HEK293T (cell line): ENCODE measurements around the gene DLG1.

Source experiments
- BHLHE40 ChIP-seq: fragments of 450-650 bp; IDR thresholded peaks from 2 replicates; pipeline ENCODE4 v1.6.1; 2016; ENCODE audit warnings: mild to moderate bottlenecking, moderate library complexity, borderline replicate concordance
- CTBP1 ChIP-seq: fragments of 450-650 bp; IDR thresholded peaks from 2 replicates; pipeline ENCODE4 v1.6.1; 2016; ENCODE audit warnings: borderline replicate concordance
- ELF4 ChIP-seq: fragments of 450-650 bp; IDR thresholded peaks from 2 replicates; pipeline ENCODE4 v1.6.1; 2017; ENCODE audit warnings: antibody characterized with exemption
- FOXM1 ChIP-seq: fragments of 450-650 bp; IDR thresholded peaks from 2 replicates; pipeline ENCODE4 v1.6.1; 2017; ENCODE audit warnings: mild to moderate bottlenecking, borderline replicate concordance
- L3MBTL2 ChIP-seq: fragments of 450-650 bp; conservative IDR thresholded peaks from 2 replicates; pipeline ENCODE4 v1.6.1; 2016; ENCODE audit warnings: mild to moderate bottlenecking
- SP1 ChIP-seq: fragments of 450-650 bp; IDR thresholded peaks from 2 replicates; pipeline ENCODE4 v1.6.1; 2017

DNA sequence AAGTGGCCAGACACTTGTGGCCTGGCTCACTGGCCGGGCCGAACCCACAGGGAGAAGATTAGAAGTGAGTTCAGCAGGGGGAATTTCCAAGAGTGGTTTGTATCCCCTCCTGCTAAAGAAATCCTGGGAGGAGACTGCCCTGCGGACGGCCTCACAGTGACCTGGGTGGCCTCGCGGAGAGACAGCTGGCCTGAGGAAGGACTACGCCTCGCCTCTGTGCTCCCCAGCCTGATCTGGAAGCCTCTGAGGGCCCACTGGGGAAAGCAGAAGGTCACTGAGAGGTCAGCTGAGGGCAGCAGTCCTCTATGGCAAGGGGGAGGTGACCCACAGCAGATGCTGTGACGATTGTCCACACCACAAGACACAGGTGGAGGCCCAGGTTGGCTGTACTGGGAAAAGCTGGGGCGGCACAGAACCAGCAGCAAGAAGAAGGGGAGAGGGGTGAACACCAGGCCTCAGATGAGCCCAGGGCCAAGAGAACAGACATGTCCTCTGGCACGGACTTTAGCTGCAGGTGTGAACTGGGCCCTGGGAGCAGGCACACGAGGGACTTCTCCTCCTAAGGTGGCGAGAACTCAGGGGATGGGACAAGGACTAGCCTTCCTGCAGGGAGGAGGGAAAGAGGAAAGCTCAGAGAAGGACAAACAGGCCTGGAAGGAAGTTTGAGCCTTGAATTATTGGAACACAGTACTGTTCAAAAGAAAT lies 37.2 kb upstream of the DLG1 start:
- no peak for TF ChIP-seq SP1
- no peak for TF ChIP-seq BHLHE40
- no peak for TF ChIP-seq FOXM1
- no peak for TF ChIP-seq L3MBTL2
- no peak for TF ChIP-seq ELF4
- no peak for TF ChIP-seq CTBP1
